COR-L47 (cell line): ENCODE results near the gene TTC12.
A peak's percentile ranks its signal among the peaks of the same experiment; 100 is the strongest.
"Not testable (repeated sequence)": the region's sequence is repeated elsewhere in the genome, so short reads cannot be mapped to it uniquely, and the experiment has no call there.

Experiments used
- DNase-seq: peaks from one replicate; lab custom pipeline; 2025; lab: John Stamatoyannopoulos, UW

The TTC12 gene

GRCh38 chr11:113286009-113286408, 28.4 kb upstream of the TTC12 start:
- no peak for DNase-seq

GRCh38 chr11:113286509-113287497, 27.6 kb upstream of the TTC12 start:
- no peak for DNase-seq

- DNase-seq = no peak
Observed at GRCh38 chr11:113287801-113288200, 26.6 kb upstream of the TTC12 start.

- no peak for DNase-seq
Observed at GRCh38 chr11:113288286-113288863, 26.0 kb upstream of the TTC12 start.

- peak; percentile 38 for DNase-seq
Observed at GRCh38 chr11:113289431-113290187, 24.8 kb upstream of the TTC12 start.

GRCh38 chr11:113293936-113294335, 20.4 kb upstream of the TTC12 start:
- no peak for DNase-seq

- no peak for DNase-seq
Observed at GRCh38 chr11:113295993-113296392, 18.4 kb upstream of the TTC12 start.

GRCh38 chr11:113296447-113297205, 17.8 kb upstream of the TTC12 start:
- no peak for DNase-seq

- DNase-seq = not testable (repeated sequence)
Observed at GRCh38 chr11:113298496-113298895, 15.9 kb upstream of the TTC12 start.

GRCh38 chr11:113304916-113305315, 9.5 kb upstream of the TTC12 start:
- DNase-seq = no peak

- DNase-seq = peak; percentile 78
Observed at GRCh38 chr11:113305440-113306336, 8.7 kb upstream of the TTC12 start.

- no peak for DNase-seq
Observed at GRCh38 chr11:113308601-113309000, 5.8 kb upstream of the TTC12 start.

- no peak for DNase-seq
Observed at GRCh38 chr11:113311536-113311935, 2.8 kb upstream of the TTC12 start.

- DNase-seq = no peak
Observed at GRCh38 chr11:113313601-113314000, 782 bp upstream of the TTC12 start.

- DNase-seq = no peak
Observed at GRCh38 chr11:113314065-113314388, 356 bp upstream of the TTC12 start.

- DNase-seq = no peak
Observed at GRCh38 chr11:113315811-113316210, 1.4 kb downstream of the TTC12 start.

- no peak for DNase-seq
Observed at GRCh38 chr11:113316256-113316655, 1.9 kb downstream of the TTC12 start.

- peak; percentile 21 for DNase-seq
Observed at GRCh38 chr11:113317339-113317738, 3.0 kb downstream of the TTC12 start.

GRCh38 chr11:113319085-113319484, 4.7 kb downstream of the TTC12 start:
- no peak for DNase-seq

- no peak for DNase-seq
Observed at GRCh38 chr11:113322158-113322557, 7.8 kb downstream of the TTC12 start.

- DNase-seq = no peak
Observed at GRCh38 chr11:113324250-113324649, 9.9 kb downstream of the TTC12 start.
